ENCODE measurements around the gene FOXG1. TPM values are rescaled to one million over a fixed set of nuclear protein-coding genes. Genes with fewer than 3 reads are reported as not detected.

The FOXG1 gene
- total RNA-seq, 1 experiment from 2014 or later, result not detected

DNA sequence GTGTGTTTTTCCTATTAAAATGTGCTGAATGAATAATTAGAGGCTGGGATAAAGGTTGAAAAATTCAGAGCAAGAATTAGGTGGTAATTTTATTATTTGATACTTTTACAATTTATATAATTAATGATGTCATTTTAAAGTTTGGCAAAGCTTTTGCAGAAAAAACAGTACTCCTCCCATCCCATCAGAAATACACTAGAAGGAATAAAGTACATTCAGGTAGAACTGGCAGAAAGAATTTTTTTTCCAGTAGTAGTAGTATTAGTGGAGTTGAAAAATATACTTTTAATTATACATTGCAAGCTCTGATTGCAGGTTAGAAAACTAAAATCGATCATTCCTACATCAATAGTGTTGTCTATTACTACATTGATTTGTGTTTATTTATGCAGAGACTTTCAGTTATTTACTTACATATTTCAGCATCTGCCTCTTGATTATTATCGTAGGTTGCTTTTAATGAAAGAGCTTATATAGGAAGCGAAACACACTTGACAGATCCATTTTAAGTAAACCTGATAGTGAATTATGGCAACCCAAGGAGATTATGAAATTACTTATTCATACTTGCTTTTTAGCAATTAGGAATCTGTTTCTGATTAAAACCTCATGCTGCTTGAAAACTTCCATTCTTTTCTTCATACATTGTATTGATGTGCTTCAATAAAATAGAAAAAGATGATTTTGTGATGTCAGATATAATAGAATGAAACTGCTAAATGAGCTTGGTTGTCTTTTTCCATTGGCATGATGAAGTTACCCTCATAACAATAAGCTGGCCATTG lies 10.1 kb downstream of the FOXG1 start:
- DNase-seq (ENCODE audit: low read depth, low spot score), result no peak
- no peaks in the 10 kb centered on the region for H3K27me3 ChIP-seq (ENCODE audit: insufficient read depth, low read length)
- no peak overlapping the region for H3K9ac ChIP-seq (ENCODE audit: low read length)
- H3K36me3 ChIP-seq (ENCODE audit: control insufficient read depth in 1 of 2, insufficient read depth in 2 of 2, low read length in 2 of 2), result no peaks in the 10 kb centered on the region
- CTCF ChIA-PET, result no interaction called here
- no peaks in the 10 kb centered on the region for H3K4me1 ChIP-seq (ENCODE audit: control insufficient read depth in 1 of 2, insufficient read depth in 2 of 2, low read length in 2 of 2)
- no peak overlapping the region for H3K4me2 ChIP-seq (ENCODE audit: low read length)
- H3K4me3 ChIP-seq (replicated peaks in 1 of 2; ENCODE audit: low read depth in 1 of 2, low read length in 2 of 2), result no peak overlapping the region
- BruUV-seq (replicated peaks), result no TSS peak
- no peaks in the 10 kb centered on the region for H3K79me2 ChIP-seq (ENCODE audit: insufficient read depth, low read length)
- H2AFZ ChIP-seq (ENCODE audit: low read depth, low read length, poor library complexity, severe bottlenecking), result no peak overlapping the region
- ATAC-seq, result no peak
- H3K27ac ChIP-seq (ENCODE audit: low read depth, low read length), result no peak overlapping the region
- no peaks in the 10 kb centered on the region for H3K9me2 ChIP-seq (ENCODE audit: insufficient read depth)
- POLR2A ChIA-PET, result no interaction called here
- intact Hi-C loops (cut with micrococcal nuclease), result no loop called here
- RAD21 ChIA-PET (ENCODE audit: low non-redundant PET in 1 of 2, low total read pairs in 2 of 2, uncharacterized antibody in 2 of 2, unreplicated experiment in 2 of 2), result no interaction called here
- no peaks in the 10 kb centered on the region for H4K20me1 ChIP-seq (ENCODE audit: insufficient read depth)
- TF ChIP-seq ZNF274 (IDR thresholded peaks at IDR 0.05; ENCODE audit: low read depth, low read length), result no peak
- TF ChIP-seq EZH2phosphoT487 (IDR thresholded peaks at IDR 0.05; ENCODE audit: borderline replicate concordance), result no peak
- no peak for TF ChIP-seq JUND (IDR thresholded peaks at IDR 0.05)
- TF ChIP-seq SP1 (IDR thresholded peaks at IDR 0.05; ENCODE audit: low read depth), result no peak
- no peak for TF ChIP-seq EZH2 (IDR thresholded peaks at IDR 0.05)
- TF ChIP-seq RAD21 (IDR thresholded peaks at IDR 0.05; ENCODE audit: low read depth), result no peak
- H3K9me3 ChIP-seq (ENCODE audit: control insufficient read depth in 1 of 2, insufficient read depth in 1 of 2, low read depth in 1 of 2, low read length in 2 of 2), result peaks cover 4 to 27% of the 10 kb centered on the region in 2 experiments; a peak in 2 of 4 replicates

DNA sequence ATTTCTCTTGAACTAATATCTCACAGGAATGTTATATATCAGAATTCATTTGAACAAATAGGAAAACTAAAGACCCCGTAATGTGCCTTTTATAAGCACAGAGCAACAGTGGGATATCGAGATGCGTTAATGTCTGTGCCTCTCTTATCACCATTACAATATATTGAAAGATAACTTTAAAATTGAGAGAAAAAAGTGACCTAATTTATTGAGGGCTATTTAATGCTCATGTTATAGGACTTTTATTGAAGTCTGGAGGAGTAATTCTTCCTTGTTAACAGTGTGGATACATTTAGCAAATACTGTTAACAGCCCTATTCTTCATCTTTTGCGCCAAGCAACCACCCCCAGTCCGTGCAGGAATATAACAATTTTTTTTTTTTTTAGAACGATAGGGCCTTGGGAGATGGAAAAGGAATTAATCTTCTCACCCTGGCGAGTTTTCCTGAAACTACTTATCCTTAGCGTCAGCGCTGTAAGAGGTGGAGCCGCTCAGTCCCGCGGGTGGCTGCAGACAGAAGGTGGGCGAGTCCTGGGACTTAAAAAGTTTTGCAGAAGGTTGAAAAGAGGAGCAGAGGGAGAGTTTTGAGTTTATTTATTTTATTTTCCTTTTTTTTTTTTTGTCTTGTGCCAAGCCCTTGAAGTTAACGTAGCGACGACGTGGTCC lies 11.0 kb downstream of the FOXG1 start:
- Histone ChIP-seq H3K79me2 (ENCODE audit: insufficient read depth, low read length) (no peaks in the 10 kb centered on the region), H3K9ac (ENCODE audit: low read length) (no peak overlapping the region), H3K4me3 (replicated peaks in 1 of 2; ENCODE audit: low read depth in 1 of 2, low read length in 2 of 2) (no peak overlapping the region), H3K4me2 (ENCODE audit: low read length) (no peak overlapping the region), H4K20me1 (ENCODE audit: insufficient read depth) (no peaks in the 10 kb centered on the region), H3K27ac (ENCODE audit: low read depth, low read length) (no peak overlapping the region), H3K9me3 (ENCODE audit: control insufficient read depth in 1 of 2, insufficient read depth in 1 of 2, low read depth in 1 of 2, low read length in 2 of 2) (peaks cover under 1 to 21% of the 10 kb centered on the region in 2 experiments; a peak in 2 of 4 replicates), H3K4me1 (ENCODE audit: control insufficient read depth in 1 of 2, insufficient read depth in 2 of 2, low read length in 2 of 2) (no peaks in the 10 kb centered on the region), H3K36me3 (ENCODE audit: control insufficient read depth in 1 of 2, insufficient read depth in 2 of 2, low read length in 2 of 2) (no peaks in the 10 kb centered on the region), H3K9me2 (ENCODE audit: insufficient read depth) (no peaks in the 10 kb centered on the region), H2AFZ (ENCODE audit: low read depth, low read length, poor library complexity, severe bottlenecking) (no peak overlapping the region), H3K27me3 (ENCODE audit: insufficient read depth, low read length) (no peaks in the 10 kb centered on the region)
- no peak for ATAC-seq
- intact Hi-C loops (cut with micrococcal nuclease), result no loop called here
- POLR2A ChIA-PET, result no interaction called here
- BruUV-seq (replicated peaks), result no TSS peak
- CTCF ChIA-PET, result no interaction called here
- DNase-seq (ENCODE audit: low read depth, low spot score), result no peak
- RAD21 ChIA-PET (ENCODE audit: low non-redundant PET in 1 of 2, low total read pairs in 2 of 2, uncharacterized antibody in 2 of 2, unreplicated experiment in 2 of 2), result no interaction called here
- TF ChIP-seq ZBTB33 (IDR thresholded peaks at IDR 0.05; ENCODE audit: extremely low read depth, insufficient replicate concordance, low read length), result no peak
- TF ChIP-seq YY1 (IDR thresholded peaks at IDR 0.05; ENCODE audit: extremely low read depth, insufficient replicate concordance, low read depth, low read length), result no peak
- TF ChIP-seq, protein P1, sequence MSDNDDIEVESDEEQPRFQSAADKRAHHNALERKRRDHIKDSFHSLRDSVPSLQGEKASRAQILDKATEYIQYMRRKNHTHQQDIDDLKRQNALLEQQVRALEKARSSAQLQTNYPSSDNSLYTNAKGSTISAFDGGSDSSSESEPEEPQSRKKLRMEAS (IDR thresholded peaks at IDR 0.05), result no peak
- TF ChIP-seq SIN3A (IDR thresholded peaks at IDR 0.05; ENCODE audit: low read depth), result no peak
- no peak for TF ChIP-seq JUND (IDR thresholded peaks at IDR 0.05)
- no peak for TF ChIP-seq POLR2A (IDR thresholded peaks at IDR 0.05; ENCODE audit: borderline replicate concordance, extremely low read depth, insufficient read depth, insufficient read length)
- TF ChIP-seq RAD21 (IDR thresholded peaks at IDR 0.05; ENCODE audit: low read depth), result no peak
- TF ChIP-seq CEBPB (IDR thresholded peaks at IDR 0.05; ENCODE audit: low read depth), result no peak
- TF ChIP-seq TCF7L2 (IDR thresholded peaks at IDR 0.05; ENCODE audit: borderline replicate concordance, extremely low read depth, insufficient read depth, insufficient read length), result no peak
- no peak for TF ChIP-seq FOSL1 (IDR thresholded peaks at IDR 0.05; ENCODE audit: low read depth)
- TF ChIP-seq, protein P2, sequence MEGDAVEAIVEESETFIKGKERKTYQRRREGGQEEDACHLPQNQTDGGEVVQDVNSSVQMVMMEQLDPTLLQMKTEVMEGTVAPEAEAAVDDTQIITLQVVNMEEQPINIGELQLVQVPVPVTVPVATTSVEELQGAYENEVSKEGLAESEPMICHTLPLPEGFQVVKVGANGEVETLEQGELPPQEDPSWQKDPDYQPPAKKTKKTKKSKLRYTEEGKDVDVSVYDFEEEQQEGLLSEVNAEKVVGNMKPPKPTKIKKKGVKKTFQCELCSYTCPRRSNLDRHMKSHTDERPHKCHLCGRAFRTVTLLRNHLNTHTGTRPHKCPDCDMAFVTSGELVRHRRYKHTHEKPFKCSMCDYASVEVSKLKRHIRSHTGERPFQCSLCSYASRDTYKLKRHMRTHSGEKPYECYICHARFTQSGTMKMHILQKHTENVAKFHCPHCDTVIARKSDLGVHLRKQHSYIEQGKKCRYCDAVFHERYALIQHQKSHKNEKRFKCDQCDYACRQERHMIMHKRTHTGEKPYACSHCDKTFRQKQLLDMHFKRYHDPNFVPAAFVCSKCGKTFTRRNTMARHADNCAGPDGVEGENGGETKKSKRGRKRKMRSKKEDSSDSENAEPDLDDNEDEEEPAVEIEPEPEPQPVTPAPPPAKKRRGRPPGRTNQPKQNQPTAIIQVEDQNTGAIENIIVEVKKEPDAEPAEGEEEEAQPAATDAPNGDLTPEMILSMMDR (IDR thresholded peaks at IDR 0.05 in 2 of 3, conservative IDR thresholded peaks at IDR 0.05 in 1 of 3; ENCODE audit: borderline replicate concordance in 1 of 3, insufficient read depth in 1 of 3, low read depth in 2 of 3, low read length in 2 of 3), result no peak

All from HCT116 (cell line).